Activated CD8-positive, alpha-beta memory T cell treated with anti-CD3 and anti-CD28 coated beads, Interleukin-2, amount 10 ng/mL, durations not matched to agents 7 days and 5 days (primary cell): ENCODE results near the gene KCND3. TPM values are rescaled to one million over a fixed set of nuclear protein-coding genes. Genes with fewer than 3 reads are reported as not detected.

ENCODE experiments used
- ATAC-seq: fragments of 150-1000 bp; cut with Tn5 transposase; one replicate; pipeline ENCODE4 v1.10.0; 2021; ENCODE audit warnings: moderate library complexity
- CTCF ChIA-PET: fragments of 350-600 bp; sonication (Branson Sonifier 250); formaldehyde crosslinking; loops from one replicate; lab custom pipeline; 2021; ENCODE audit warnings: antibody characterized with exemption; lab: Charles Lee
- DNase-seq: peaks from one replicate; pipeline ENCODE4 v3.0.0-alpha.2; 2020
- H3K27ac Mint-ChIP-seq: one replicate; pipeline ENCODE4 v1.8.0; 2021; ENCODE audit warnings: mild to moderate bottlenecking, mixed read lengths
- H3K27me3 Mint-ChIP-seq: one replicate; pipeline ENCODE4 v1.8.0; 2021; ENCODE audit warnings: mixed read lengths
- H3K36me3 Mint-ChIP-seq: one replicate; pipeline ENCODE4 v1.8.0; 2021; ENCODE audit warnings: mild to moderate bottlenecking, mixed read lengths
- H3K4me1 Mint-ChIP-seq: one replicate; pipeline ENCODE4 v1.8.0; 2021; ENCODE audit warnings: mixed read lengths
- H3K4me3 Mint-ChIP-seq: one replicate; pipeline ENCODE4 v1.8.0; 2021; ENCODE audit warnings: mild to moderate bottlenecking, moderate library complexity, mixed read lengths
- H3K9me3 Mint-ChIP-seq: one replicate; pipeline ENCODE4 v1.8.0; 2022; ENCODE audit warnings: low read depth, mixed read lengths
- total RNA-seq, 2 experiments: library from RNA; stranded (reverse); gene quantifications; one replicate each; pipeline ENCODE4 v1.2.3, GENCODE V29; 2021

The KCND3 gene
- total RNA-seq, 2 experiments from 2014 or later = not detected

DNA sequence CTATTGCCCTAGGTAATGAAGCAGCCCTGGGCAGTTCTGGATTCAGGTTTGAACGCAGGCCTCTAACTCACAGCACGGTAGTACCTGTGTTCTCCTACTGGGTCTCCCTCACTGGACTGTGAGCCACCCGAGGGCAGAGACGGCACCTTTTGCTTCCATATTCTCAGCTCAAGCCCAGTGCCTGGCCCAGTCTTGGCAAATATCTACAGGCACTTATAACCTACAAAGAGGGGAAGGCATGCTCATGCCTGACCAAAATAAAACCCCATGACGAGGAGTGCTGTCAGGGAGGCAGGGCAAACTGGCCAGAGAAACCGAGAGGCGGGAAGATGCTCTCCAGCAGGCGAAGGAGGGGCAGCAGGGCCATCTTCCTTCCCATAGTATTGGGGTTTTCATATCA is 142.6 kb downstream of the KCND3 start:
- ATAC-seq (no peak), DNase-seq (no peak)
- Mint-ChIP-seq H3K4me3 (no peak overlapping the region), H3K27me3 (peaks cover 28% of the 10 kb centered on the region), H3K27ac (no peak overlapping the region), H3K36me3 (no peaks in the 10 kb centered on the region), H3K4me1 (no peaks in the 10 kb centered on the region), H3K9me3 (no peaks in the 10 kb centered on the region)
- CTCF ChIA-PET = no interaction called here

DNA sequence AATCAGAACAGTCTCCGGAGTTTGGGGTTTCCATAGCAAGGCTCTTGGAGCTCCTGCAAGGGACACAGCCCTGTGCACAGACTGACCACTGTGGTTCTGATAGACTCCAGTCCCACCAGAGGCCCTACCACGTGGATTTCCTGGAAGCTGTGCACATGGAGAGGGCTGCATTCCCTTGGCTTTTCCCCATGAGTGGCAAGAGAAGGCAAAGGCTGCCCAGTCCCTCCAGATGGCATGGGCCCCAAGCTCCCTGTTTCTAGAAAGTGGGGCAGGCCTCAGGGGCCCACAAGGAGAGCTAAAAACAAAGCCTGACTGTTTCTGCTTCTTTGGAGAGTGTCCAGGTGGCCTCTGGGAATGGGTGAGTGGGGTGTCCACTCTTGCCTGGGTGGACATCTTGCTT is 146.3 kb downstream of the KCND3 start:
- Mint-ChIP-seq H3K4me1 (no peaks in the 10 kb centered on the region), H3K9me3 (no peaks in the 10 kb centered on the region), H3K27ac (no peak overlapping the region), H3K4me3 (no peak overlapping the region), H3K27me3 (peaks cover 21% of the 10 kb centered on the region), H3K36me3 (no peaks in the 10 kb centered on the region)
- CTCF ChIA-PET = no interaction called here
- ATAC-seq (no peak), DNase-seq (no peak)

DNA sequence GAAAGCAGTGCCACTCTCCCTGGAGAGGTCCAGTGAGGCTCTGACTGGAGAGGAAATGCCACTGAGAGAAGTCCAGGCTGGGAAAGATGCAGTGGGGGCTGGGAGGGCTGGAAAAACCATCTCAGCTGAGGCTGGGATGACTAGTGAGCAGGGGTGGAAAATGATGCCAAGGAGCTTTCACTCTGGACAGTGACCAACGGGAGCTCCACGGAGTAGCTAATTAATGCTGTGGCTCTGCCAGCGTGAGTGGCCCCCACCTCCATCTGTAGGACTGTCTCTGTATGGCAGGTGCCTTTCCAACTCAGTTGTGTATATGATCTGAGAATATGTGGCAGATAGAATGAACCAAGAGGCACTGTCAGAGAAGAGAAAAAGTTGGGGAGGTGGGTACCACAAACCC is 147.1 kb downstream of the KCND3 start:
- no peaks in the 10 kb centered on the region for H3K4me1 Mint-ChIP-seq
- ATAC-seq = no peak
- H3K4me3 Mint-ChIP-seq = no peak overlapping the region
- H3K27me3 Mint-ChIP-seq = peaks cover 21% of the 10 kb centered on the region
- CTCF ChIA-PET = no interaction called here
- DNase-seq = no peak
- H3K27ac Mint-ChIP-seq = no peak overlapping the region
- no peaks in the 10 kb centered on the region for H3K9me3 Mint-ChIP-seq
- no peaks in the 10 kb centered on the region for H3K36me3 Mint-ChIP-seq

DNA sequence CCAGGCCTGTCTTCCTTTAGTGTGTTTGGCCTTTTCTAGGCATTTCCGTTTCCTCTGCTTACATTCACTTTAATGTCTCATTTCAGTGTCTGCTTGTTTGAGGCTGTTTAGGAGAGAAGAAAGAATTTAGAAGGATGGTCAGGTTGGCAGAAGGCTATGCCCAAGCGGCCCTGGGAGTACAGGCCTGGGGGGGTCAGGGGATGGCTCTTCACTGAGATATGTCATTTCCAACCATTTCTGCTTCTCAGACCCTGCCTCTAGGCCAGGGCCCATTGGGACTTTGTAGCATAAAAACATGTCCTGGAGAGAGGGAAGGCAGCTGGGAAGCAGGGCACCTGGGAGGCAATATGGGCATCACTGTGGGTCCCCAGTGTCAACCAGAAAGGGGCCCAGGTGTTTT is 147.7 kb downstream of the KCND3 start:
- H3K27me3 Mint-ChIP-seq = peaks cover 21% of the 10 kb centered on the region
- H3K4me3 Mint-ChIP-seq = no peak overlapping the region
- H3K27ac Mint-ChIP-seq = no peak overlapping the region
- CTCF ChIA-PET = interaction anchor here (0.6 kb wide), 1 partner anchor 399 kb away, joined by 3 read pairs; no protein-coding TSS in a partner anchor
- no peak for ATAC-seq
- no peaks in the 10 kb centered on the region for H3K4me1 Mint-ChIP-seq
- no peak for DNase-seq
- H3K9me3 Mint-ChIP-seq = no peaks in the 10 kb centered on the region
- no peaks in the 10 kb centered on the region for H3K36me3 Mint-ChIP-seq

DNA sequence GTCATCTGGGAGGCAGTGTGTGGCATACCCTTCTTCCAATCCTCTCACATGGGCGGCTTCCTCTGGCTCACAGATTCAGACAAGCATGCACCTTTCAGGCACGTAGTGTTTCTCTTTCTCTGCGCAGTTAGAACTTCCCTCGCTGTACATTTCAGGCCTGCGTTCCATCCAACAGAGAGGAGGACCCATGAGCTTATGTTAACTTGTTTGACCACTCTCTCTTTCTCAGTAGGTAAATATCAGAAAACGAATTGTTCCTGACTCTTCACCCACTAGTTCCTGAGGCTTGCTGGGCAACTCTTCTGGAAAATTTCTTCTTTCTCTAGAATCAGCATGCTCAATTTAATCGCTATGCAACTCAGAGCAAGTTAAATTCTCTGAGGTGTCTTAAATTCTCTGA is 148.3 kb downstream of the KCND3 start:
- Mint-ChIP-seq H3K27me3 (peaks cover 20% of the 10 kb centered on the region), H3K4me1 (no peaks in the 10 kb centered on the region), H3K36me3 (no peaks in the 10 kb centered on the region), H3K4me3 (no peak overlapping the region), H3K9me3 (no peaks in the 10 kb centered on the region), H3K27ac (no peak overlapping the region)
- no peak for DNase-seq
- no peak for ATAC-seq
- CTCF ChIA-PET = interaction anchor here (0.6 kb wide), 1 partner anchor 398 kb away, joined by 3 read pairs; no protein-coding TSS in a partner anchor

- ATAC-seq (no peak), DNase-seq (no peak)
- Mint-ChIP-seq H3K36me3 (no peaks in the 10 kb centered on the region), H3K4me1 (no peaks in the 10 kb centered on the region), H3K9me3 (no peaks in the 10 kb centered on the region), H3K27ac (no peak overlapping the region), H3K27me3 (peaks cover 15% of the 10 kb centered on the region), H3K4me3 (no peak overlapping the region)
- CTCF ChIA-PET = no interaction called here
Observed at GRCh38 chr1:111837393-111837792, 152.1 kb downstream of the KCND3 start.

- H3K9me3 Mint-ChIP-seq = no peaks in the 10 kb centered on the region
- DNase-seq (no peak), ATAC-seq (no peak)
- no peak overlapping the region for H3K4me3 Mint-ChIP-seq
- H3K27me3 Mint-ChIP-seq = peaks cover 23% of the 10 kb centered on the region
- no peaks in the 10 kb centered on the region for H3K4me1 Mint-ChIP-seq
- no peak overlapping the region for H3K27ac Mint-ChIP-seq
- CTCF ChIA-PET = no interaction called here
- H3K36me3 Mint-ChIP-seq = no peaks in the 10 kb centered on the region
Observed at GRCh38 chr1:111836111-111836510, 153.4 kb downstream of the KCND3 start.

GRCh38 chr1:111835514-111835913 is 154.0 kb downstream of the KCND3 start:
- Mint-ChIP-seq H3K4me3 (no peak overlapping the region), H3K27ac (no peak overlapping the region), H3K4me1 (no peaks in the 10 kb centered on the region), H3K36me3 (no peaks in the 10 kb centered on the region), H3K9me3 (no peaks in the 10 kb centered on the region), H3K27me3 (peaks cover 24% of the 10 kb centered on the region)
- DNase-seq (no peak), ATAC-seq (no peak)
- CTCF ChIA-PET = no interaction called here

- no peak for DNase-seq
- no peak for ATAC-seq
- Mint-ChIP-seq H3K4me1 (no peaks in the 10 kb centered on the region), H3K9me3 (no peaks in the 10 kb centered on the region), H3K36me3 (no peaks in the 10 kb centered on the region), H3K4me3 (no peak overlapping the region), H3K27me3 (peaks cover 25% of the 10 kb centered on the region), H3K27ac (no peak overlapping the region)
- CTCF ChIA-PET = no interaction called here
Observed at GRCh38 chr1:111834956-111835355, 154.5 kb downstream of the KCND3 start.

- H3K9me3 Mint-ChIP-seq = no peaks in the 10 kb centered on the region
- H3K27me3 Mint-ChIP-seq = peaks cover 26% of the 10 kb centered on the region
- no peaks in the 10 kb centered on the region for H3K4me1 Mint-ChIP-seq
- no peaks in the 10 kb centered on the region for H3K36me3 Mint-ChIP-seq
- no peak overlapping the region for H3K27ac Mint-ChIP-seq
- no peak for DNase-seq
- CTCF ChIA-PET = no interaction called here
- no peak overlapping the region for H3K4me3 Mint-ChIP-seq
- ATAC-seq = no peak
Observed at GRCh38 chr1:111833334-111833733, 156.1 kb downstream of the KCND3 start.

- CTCF ChIA-PET = no interaction called here
- H3K27me3 Mint-ChIP-seq = peaks cover 26% of the 10 kb centered on the region
- no peak overlapping the region for H3K27ac Mint-ChIP-seq
- ATAC-seq (no peak), DNase-seq (no peak)
- H3K9me3 Mint-ChIP-seq = no peaks in the 10 kb centered on the region
- H3K4me1 Mint-ChIP-seq = no peaks in the 10 kb centered on the region
- no peaks in the 10 kb centered on the region for H3K36me3 Mint-ChIP-seq
- H3K4me3 Mint-ChIP-seq = no peak overlapping the region
Observed at GRCh38 chr1:111832521-111833155, 156.8 kb downstream of the KCND3 start.

DNA sequence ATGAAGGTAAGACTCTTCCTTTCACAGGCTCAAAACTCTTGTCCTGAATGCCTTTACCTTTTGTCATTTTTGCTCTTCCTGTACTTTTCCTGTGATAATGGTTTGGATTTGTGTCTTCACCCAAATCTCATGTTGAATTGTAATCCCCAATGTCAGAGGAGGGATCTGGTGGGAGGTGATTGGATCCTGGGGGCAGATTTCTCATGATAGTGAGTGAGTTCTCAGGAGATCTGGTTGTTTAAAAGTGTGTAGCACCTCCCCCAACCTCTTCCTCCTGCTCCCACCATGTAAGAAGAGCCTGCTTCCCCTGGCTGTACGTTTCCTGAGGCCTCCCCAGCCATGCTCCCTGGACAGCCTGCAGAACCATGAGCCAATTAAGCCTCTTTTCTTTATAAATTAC is 158.3 kb downstream of the KCND3 start:
- Mint-ChIP-seq H3K36me3 (no peaks in the 10 kb centered on the region), H3K4me3 (no peak overlapping the region), H3K27ac (no peak overlapping the region), H3K9me3 (no peaks in the 10 kb centered on the region), H3K4me1 (no peaks in the 10 kb centered on the region), H3K27me3 (peaks cover 26% of the 10 kb centered on the region)
- DNase-seq (no peak), ATAC-seq (no peak)
- CTCF ChIA-PET = no interaction called here

GRCh38 chr1:111827946-111828345 is 161.5 kb downstream of the KCND3 start:
- H3K4me3 Mint-ChIP-seq = no peak overlapping the region
- DNase-seq (no peak), ATAC-seq (no peak)
- H3K36me3 Mint-ChIP-seq = no peaks in the 10 kb centered on the region
- no peak overlapping the region for H3K27ac Mint-ChIP-seq
- CTCF ChIA-PET = no interaction called here
- H3K9me3 Mint-ChIP-seq = no peaks in the 10 kb centered on the region
- no peaks in the 10 kb centered on the region for H3K4me1 Mint-ChIP-seq
- H3K27me3 Mint-ChIP-seq = peaks cover 41% of the 10 kb centered on the region

GRCh38 chr1:111826278-111826677 is 163.2 kb downstream of the KCND3 start:
- no peaks in the 10 kb centered on the region for H3K4me1 Mint-ChIP-seq
- no peak for ATAC-seq
- H3K4me3 Mint-ChIP-seq = no peak overlapping the region
- peaks cover 44% of the 10 kb centered on the region for H3K27me3 Mint-ChIP-seq
- CTCF ChIA-PET = no interaction called here
- DNase-seq = no peak
- no peaks in the 10 kb centered on the region for H3K9me3 Mint-ChIP-seq
- no peaks in the 10 kb centered on the region for H3K36me3 Mint-ChIP-seq
- no peak overlapping the region for H3K27ac Mint-ChIP-seq

DNA sequence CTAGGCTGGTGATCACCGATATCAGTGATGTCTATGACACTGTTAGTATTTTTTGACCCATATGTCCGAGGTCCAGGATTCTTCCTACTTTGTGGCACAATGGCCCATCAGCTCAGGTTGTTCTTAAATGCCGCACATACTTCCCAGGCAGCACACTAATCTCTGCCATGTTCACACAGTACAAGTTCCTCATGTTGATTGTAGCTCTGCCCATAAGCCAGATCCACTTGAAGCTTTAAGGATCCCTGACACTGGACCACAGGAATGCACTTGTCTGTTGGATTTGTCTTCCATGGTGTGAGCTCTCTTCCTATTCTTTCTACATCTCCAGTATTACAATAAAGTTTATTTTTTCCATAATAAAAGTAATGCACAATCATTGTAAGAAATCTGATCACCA is 164.3 kb downstream of the KCND3 start:
- CTCF ChIA-PET = no interaction called here
- Mint-ChIP-seq H3K27ac (no peak overlapping the region), H3K27me3 (peaks cover 41% of the 10 kb centered on the region), H3K4me3 (no peak overlapping the region), H3K9me3 (no peaks in the 10 kb centered on the region), H3K36me3 (no peaks in the 10 kb centered on the region), H3K4me1 (no peaks in the 10 kb centered on the region)
- ATAC-seq (no peak), DNase-seq (no peak)
